Coronary artery (tissue), 2 donors: ENCODE data around the gene WDR59.

ENCODE experiments used
- DNase-seq: peaks from one replicate; pipeline ENCODE4 v3.0.0-alpha.2; 2017; ENCODE audit warnings: low spot score
- H3K27ac ChIP-seq, 2 donors: fragments of 200-600 bp; sonication (generic); one replicate each; pipeline ENCODE4 v1.5.1; 2016 to 2019
- H3K4me3 ChIP-seq: fragments of 200-600 bp; sonication (generic); 2 replicates; pipeline ENCODE4 v1.5.1; 2016; ENCODE audit warnings: mild to moderate bottlenecking, moderate library complexity
- CTCF ChIP-seq: fragments of 200-600 bp; sonication (generic); IDR thresholded peaks from one replicate; pipeline ENCODE4 v1.5.1; 2019; ENCODE audit warnings: antibody characterized with exemption

WDR59 gene

GRCh38 chr16:74841469-74841868, 143.5 kb downstream of the WDR59 start:
- no peak overlapping the region for H3K4me3 ChIP-seq
- TF ChIP-seq CTCF, result no peak
- no peak overlapping the region for H3K27ac ChIP-seq
- no peak for DNase-seq

GRCh38 chr16:74837056-74837455, 147.9 kb downstream of the WDR59 start:
- TF ChIP-seq CTCF, result no peak
- DNase-seq, result no peak
- no peak overlapping the region for H3K4me3 ChIP-seq
- H3K27ac ChIP-seq, result no peak overlapping the region

GRCh38 chr16:74836111-74836671, 148.7 kb downstream of the WDR59 start:
- no peak overlapping the region for H3K27ac ChIP-seq
- H3K4me3 ChIP-seq, result no peak overlapping the region
- no peak for DNase-seq
- TF ChIP-seq CTCF, result no peak

- no peak for DNase-seq
- no peak for TF ChIP-seq CTCF
- Histone ChIP-seq H3K27ac (no peak overlapping the region), H3K4me3 (no peak overlapping the region)
Measured at GRCh38 chr16:74832228-74832627, 152.7 kb downstream of the WDR59 start.

GRCh38 chr16:74831467-74831866, 153.5 kb downstream of the WDR59 start:
- DNase-seq, result no peak
- H3K4me3 ChIP-seq, result no peak overlapping the region
- no peak overlapping the region for H3K27ac ChIP-seq
- TF ChIP-seq CTCF, result no peak

- Histone ChIP-seq H3K4me3 (no peak overlapping the region), H3K27ac (no peak overlapping the region)
- no peak for DNase-seq
- no peak for TF ChIP-seq CTCF
Measured at GRCh38 chr16:74830648-74831047, 154.3 kb downstream of the WDR59 start.

GRCh38 chr16:74829637-74830036, 155.3 kb downstream of the WDR59 start:
- Histone ChIP-seq H3K4me3 (no peak overlapping the region), H3K27ac (no peak overlapping the region)
- TF ChIP-seq CTCF, result no peak
- DNase-seq, result no peak
